ENCODE measurements around the gene EFNA5. TPM values are rescaled to one million over a fixed set of nuclear protein-coding genes. Genes with fewer than 3 reads are reported as not detected.

The EFNA5 gene
- total RNA-seq, 3 donors from 2014 or later (not counting 1 experiment from before 2014, with no cell fraction given): 2.2 to 8.1 (median 4.3) TPM

DNA sequence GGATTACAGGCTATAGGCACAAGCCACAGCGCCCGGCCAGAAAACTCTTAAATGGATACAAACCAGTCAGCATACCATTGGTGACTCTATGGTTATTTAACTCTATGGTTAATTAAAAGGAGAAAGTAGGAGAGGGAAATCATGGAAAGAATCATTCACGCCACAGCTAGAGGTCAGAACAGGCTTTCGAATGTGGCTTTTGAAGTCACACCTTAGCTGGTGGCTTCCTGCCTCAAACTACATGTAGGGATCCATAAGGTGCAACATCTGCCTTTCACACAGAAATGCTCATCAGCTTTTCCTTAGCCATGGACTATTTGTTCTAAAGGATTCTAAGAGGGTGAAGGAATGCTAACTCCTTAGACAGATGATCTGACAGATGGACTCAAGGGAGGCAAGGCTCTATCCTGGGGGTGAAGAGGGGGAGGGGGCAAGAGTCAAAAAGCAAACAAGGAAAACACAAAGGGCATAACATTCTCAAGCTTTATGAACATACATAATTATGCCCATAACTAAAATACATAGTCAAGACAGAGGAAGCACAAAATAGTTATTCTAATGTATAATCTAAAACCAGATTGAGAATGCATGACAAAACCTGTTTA, 130.9 kb downstream of the EFNA5 start:
- 60% methylated on average over 4 of the region's 4 CpGs for WGBS (ENCODE audit: insufficient coverage)
- Mint-ChIP-seq H3K27ac (peak overlapping the region in 1 of 2 donors; percentile 80), H3K4me1 (peaks cover 23 to 40% of the 10 kb centered on the region in 2 donors), H3K36me3 (no peaks in the 10 kb centered on the region), H3K4me3 (no peak overlapping the region), H3K9me3 (no peaks in the 10 kb centered on the region), H3K27me3 (ENCODE audit: low read depth in 2 of 2) (peaks cover 0 to 3% of the 10 kb centered on the region in 2 donors)
- DNase-seq (peak in 1 of 2 donors; percentile 31), ATAC-seq (peak in 2 of 3 donors; percentile 47 to 62)
- H3K4me1 ChIP-seq (ENCODE audit: control insufficient read depth, insufficient read depth, low read length): peaks cover 14% of the 10 kb centered on the region
- no peaks in the 10 kb centered on the region for H3K36me3 ChIP-seq (ENCODE audit: control insufficient read depth, insufficient read depth, low read length)
- no peaks in the 10 kb centered on the region for H3K27me3 ChIP-seq (ENCODE audit: control insufficient read depth, insufficient read depth, low read length)
- TF ChIP-seq, protein P1, sequence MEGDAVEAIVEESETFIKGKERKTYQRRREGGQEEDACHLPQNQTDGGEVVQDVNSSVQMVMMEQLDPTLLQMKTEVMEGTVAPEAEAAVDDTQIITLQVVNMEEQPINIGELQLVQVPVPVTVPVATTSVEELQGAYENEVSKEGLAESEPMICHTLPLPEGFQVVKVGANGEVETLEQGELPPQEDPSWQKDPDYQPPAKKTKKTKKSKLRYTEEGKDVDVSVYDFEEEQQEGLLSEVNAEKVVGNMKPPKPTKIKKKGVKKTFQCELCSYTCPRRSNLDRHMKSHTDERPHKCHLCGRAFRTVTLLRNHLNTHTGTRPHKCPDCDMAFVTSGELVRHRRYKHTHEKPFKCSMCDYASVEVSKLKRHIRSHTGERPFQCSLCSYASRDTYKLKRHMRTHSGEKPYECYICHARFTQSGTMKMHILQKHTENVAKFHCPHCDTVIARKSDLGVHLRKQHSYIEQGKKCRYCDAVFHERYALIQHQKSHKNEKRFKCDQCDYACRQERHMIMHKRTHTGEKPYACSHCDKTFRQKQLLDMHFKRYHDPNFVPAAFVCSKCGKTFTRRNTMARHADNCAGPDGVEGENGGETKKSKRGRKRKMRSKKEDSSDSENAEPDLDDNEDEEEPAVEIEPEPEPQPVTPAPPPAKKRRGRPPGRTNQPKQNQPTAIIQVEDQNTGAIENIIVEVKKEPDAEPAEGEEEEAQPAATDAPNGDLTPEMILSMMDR (IDR thresholded peaks at IDR 0.05): no peak
- no peak overlapping the region for H3K4me3 ChIP-seq (ENCODE audit: low read length)
- no peaks in the 10 kb centered on the region for H3K9me3 ChIP-seq (ENCODE audit: control insufficient read depth, insufficient read depth, low read length)
- intact Hi-C loops (cut with micrococcal nuclease): no loop called here
- no peak overlapping the region for H3K27ac ChIP-seq (ENCODE audit: low read length)

DNA sequence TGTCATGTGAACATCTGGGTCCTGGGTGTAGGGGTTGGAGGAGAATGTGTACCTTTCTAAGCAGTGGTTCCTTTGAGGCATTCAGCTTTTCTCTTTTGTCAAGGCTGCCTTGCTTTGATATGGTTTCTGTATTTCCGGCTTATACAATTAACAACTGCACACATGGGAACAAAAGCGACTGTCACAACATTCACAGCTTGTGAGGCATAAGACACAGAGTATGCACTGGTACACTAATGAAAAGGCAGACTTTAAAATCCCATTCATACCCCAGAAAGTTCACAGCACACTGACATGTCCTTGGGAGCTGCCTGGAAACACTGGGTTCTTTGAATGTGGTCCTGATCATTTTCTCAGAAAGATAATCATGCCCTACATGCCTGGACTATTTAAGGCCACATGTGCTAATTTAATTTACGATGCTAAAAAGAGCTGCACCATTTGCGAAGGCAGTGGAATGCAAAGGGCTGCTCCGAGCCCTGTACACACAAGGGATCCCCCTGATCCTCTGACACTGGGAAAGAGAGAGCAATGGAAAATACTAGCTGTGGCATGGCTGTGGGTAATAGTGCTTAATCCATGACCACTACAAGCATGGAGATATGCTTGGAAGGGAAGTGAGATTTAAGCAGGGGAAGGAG, 131.8 kb downstream of the EFNA5 start:
- intact Hi-C loops (cut with micrococcal nuclease): no loop called here
- TF ChIP-seq, protein P1 (IDR thresholded peaks at IDR 0.05): no peak
- peaks cover 14% of the 10 kb centered on the region for H3K4me1 ChIP-seq (ENCODE audit: control insufficient read depth, insufficient read depth, low read length)
- 85% methylated on average over 5 of the region's 5 CpGs for WGBS (ENCODE audit: insufficient coverage)
- H3K27me3 Mint-ChIP-seq (ENCODE audit: low read depth in 2 of 2): peaks cover 0 to 3% of the 10 kb centered on the region in 2 donors
- H3K27ac Mint-ChIP-seq: peak overlapping the region in 1 of 2 donors; percentile 37
- no peaks in the 10 kb centered on the region for H3K9me3 Mint-ChIP-seq
- H3K4me3 ChIP-seq (ENCODE audit: low read length): no peak overlapping the region
- no peak overlapping the region for H3K4me3 Mint-ChIP-seq
- H3K27me3 ChIP-seq (ENCODE audit: control insufficient read depth, insufficient read depth, low read length): no peaks in the 10 kb centered on the region
- H3K27ac ChIP-seq (ENCODE audit: low read length): no peak overlapping the region
- H3K9me3 ChIP-seq (ENCODE audit: control insufficient read depth, insufficient read depth, low read length): no peaks in the 10 kb centered on the region
- no peak for ATAC-seq
- peaks cover 28 to 45% of the 10 kb centered on the region in 2 donors for H3K4me1 Mint-ChIP-seq
- no peaks in the 10 kb centered on the region for H3K36me3 ChIP-seq (ENCODE audit: control insufficient read depth, insufficient read depth, low read length)
- DNase-seq: peak in 1 of 2 donors; percentile 2
- no peaks in the 10 kb centered on the region for H3K36me3 Mint-ChIP-seq

DNA sequence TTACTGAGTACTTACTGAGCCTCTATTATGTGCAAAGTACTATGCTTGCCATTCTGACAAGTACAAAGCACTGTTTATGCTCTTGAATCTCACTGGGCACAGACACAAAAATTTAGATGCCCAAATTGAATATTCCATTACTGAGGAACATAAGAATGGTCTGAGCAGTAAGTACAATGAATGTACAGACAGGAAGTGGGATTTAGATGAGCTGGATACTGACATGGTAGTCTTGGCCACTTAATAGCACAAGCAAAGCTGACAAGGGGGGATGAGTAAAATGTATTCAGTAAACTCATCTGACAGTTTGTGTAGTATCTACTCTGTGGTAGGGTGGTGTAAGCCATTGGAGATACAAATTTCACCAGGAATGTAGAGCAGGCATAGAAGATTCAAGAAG, 132.4 kb downstream of the EFNA5 start:
- peak overlapping the region in 1 of 2 donors; percentile 37 for H3K27ac Mint-ChIP-seq
- H3K4me1 Mint-ChIP-seq: peaks cover 34 to 50% of the 10 kb centered on the region in 2 donors
- no peak for DNase-seq
- no peaks in the 10 kb centered on the region for H3K9me3 Mint-ChIP-seq
- ATAC-seq: no peak
- no peaks in the 10 kb centered on the region for H3K36me3 Mint-ChIP-seq
- no peak overlapping the region for H3K4me3 Mint-ChIP-seq
- TF ChIP-seq, protein P1 (IDR thresholded peaks at IDR 0.05): no peak
- no peak overlapping the region for H3K4me3 ChIP-seq (ENCODE audit: low read length)
- no peaks in the 10 kb centered on the region for H3K27me3 ChIP-seq (ENCODE audit: control insufficient read depth, insufficient read depth, low read length)
- peaks cover 14% of the 10 kb centered on the region for H3K4me1 ChIP-seq (ENCODE audit: control insufficient read depth, insufficient read depth, low read length)
- H3K27ac ChIP-seq (ENCODE audit: low read length): no peak overlapping the region
- peaks cover 0 to 3% of the 10 kb centered on the region in 2 donors for H3K27me3 Mint-ChIP-seq (ENCODE audit: low read depth in 2 of 2)
- no peaks in the 10 kb centered on the region for H3K36me3 ChIP-seq (ENCODE audit: control insufficient read depth, insufficient read depth, low read length)
- intact Hi-C loops (cut with micrococcal nuclease): no loop called here
- H3K9me3 ChIP-seq (ENCODE audit: control insufficient read depth, insufficient read depth, low read length): no peaks in the 10 kb centered on the region

All from natural killer cell (primary cell).